Adipocyte (in vitro differentiated cells): ENCODE data around the gene CLRN2.
"Not testable (repeated sequence)": the region's sequence is repeated elsewhere in the genome, so short reads cannot be mapped to it uniquely, and the experiment has no call there.

Source experiments
- DNase-seq: peaks from one replicate; pipeline ENCODE4 v3.0.0-alpha.2; 2015; ENCODE audit warnings: low read depth
- H3K27me3 ChIP-seq: replicated peaks from 2 replicates; pipeline ENCODE4 v1.7.0; 2013; ENCODE audit warnings: mild to moderate bottlenecking, low read length, moderate library complexity; ENCODE audit not compliant: control insufficient read depth, insufficient read depth
- H3K36me3 ChIP-seq: 2 replicates; pipeline ENCODE4 v1.7.0; 2013; ENCODE audit warnings: low read length, mild to moderate bottlenecking, moderate library complexity; ENCODE audit not compliant: control insufficient read depth, insufficient read depth, severe bottlenecking
- H3K4me1 ChIP-seq: 2 replicates; pipeline ENCODE4 v1.7.0; 2013; ENCODE audit warnings: mild to moderate bottlenecking, low read length, moderate library complexity; ENCODE audit not compliant: control insufficient read depth, insufficient read depth
- H3K4me3 ChIP-seq: 2 replicates; pipeline ENCODE4 v1.7.0; 2013; ENCODE audit warnings: mild to moderate bottlenecking, low read length, moderate library complexity
- H3K9ac ChIP-seq: 2 replicates; pipeline ENCODE4 v1.7.0; 2013; ENCODE audit warnings: mild to moderate bottlenecking, low read length, moderate library complexity
- H3K9me3 ChIP-seq: 2 replicates; pipeline ENCODE4 v1.7.0; 2013; ENCODE audit warnings: mild to moderate bottlenecking, low read length, moderate library complexity; ENCODE audit not compliant: control insufficient read depth

The CLRN2 gene

DNA sequence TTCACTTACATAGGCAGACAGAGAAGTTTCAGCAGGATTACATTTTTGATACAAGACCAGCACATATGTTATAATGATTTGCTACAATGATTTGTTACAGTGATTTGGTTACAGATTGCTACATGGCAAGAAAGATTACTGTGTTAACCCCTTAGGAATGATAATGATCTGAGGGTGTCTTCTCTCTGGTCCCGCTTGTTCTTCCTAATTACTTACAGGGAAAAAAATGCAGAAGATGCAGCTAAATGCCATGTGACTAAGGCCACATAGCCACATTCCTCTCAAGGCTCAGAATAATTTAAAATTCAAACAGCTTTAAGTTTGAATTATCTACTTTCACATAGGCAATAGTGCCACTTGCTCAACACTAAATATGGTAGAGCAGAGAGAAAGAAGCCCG is 52.3 kb downstream of the CLRN2 start:
- no peaks in the 10 kb centered on the region for H3K9me3 ChIP-seq
- H3K4me1 ChIP-seq: peaks cover 4% of the 10 kb centered on the region
- H3K36me3 ChIP-seq: no peaks in the 10 kb centered on the region
- H3K4me3 ChIP-seq: no peak overlapping the region
- DNase-seq: peak; percentile 30
- no peaks in the 10 kb centered on the region for H3K27me3 ChIP-seq
- no peak overlapping the region for H3K9ac ChIP-seq

DNA sequence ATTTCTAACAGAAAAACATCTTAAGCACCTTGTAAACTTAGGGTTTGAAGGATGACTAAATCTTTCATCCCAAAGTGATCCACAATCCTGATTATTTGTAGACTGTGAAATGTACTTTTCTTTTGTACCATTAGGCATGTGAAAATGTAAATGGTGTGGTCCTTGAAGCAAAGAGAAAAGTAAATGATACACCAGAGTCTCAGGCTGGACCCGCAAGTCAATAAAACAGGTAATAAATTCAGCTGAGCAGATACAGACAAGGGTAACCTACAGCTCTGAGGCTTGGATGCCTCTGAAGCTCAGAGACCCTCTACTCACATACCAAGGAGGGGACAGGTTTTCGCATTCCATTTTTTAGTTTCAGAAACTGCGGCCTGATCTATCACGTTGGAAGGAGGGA is 59.2 kb downstream of the CLRN2 start:
- no peaks in the 10 kb centered on the region for H3K9me3 ChIP-seq
- no peak overlapping the region for H3K9ac ChIP-seq
- H3K27me3 ChIP-seq: no peaks in the 10 kb centered on the region
- H3K4me1 ChIP-seq: peaks cover 11% of the 10 kb centered on the region
- H3K36me3 ChIP-seq: no peaks in the 10 kb centered on the region
- no peak for DNase-seq
- no peak overlapping the region for H3K4me3 ChIP-seq

DNA sequence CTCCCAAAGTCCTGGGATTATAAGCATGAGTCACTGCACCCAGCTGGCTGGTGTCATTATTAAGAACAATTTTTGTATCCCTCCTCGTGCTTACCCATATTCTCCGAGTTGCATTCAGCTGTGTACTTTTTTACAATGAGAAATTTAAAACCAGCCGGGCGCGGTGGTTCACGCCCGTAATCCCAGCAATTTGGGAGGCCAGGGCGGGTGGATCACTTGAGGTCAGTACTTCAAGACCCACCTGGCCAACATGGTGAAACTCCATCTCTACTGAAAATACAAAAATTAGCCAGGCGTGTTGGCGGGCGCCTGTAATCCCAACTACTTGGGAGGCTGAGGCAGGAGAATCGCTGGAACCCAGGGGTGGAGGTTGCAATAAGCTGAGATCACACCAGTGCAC is 60.2 kb downstream of the CLRN2 start:
- not testable (repeated sequence) for H3K27me3 ChIP-seq, DNase-seq, H3K4me3 ChIP-seq, H3K9me3 ChIP-seq, H3K9ac ChIP-seq, H3K36me3 ChIP-seq
- H3K4me1 ChIP-seq: peaks cover 18% of the 10 kb centered on the region
